ENCODE data around the gene KMT2C.

GRCh38 chr7:152480664-152481063, 44.9 kb upstream of the KMT2C start:
- TF ChIP-seq CTCF (IDR thresholded peaks at IDR 0.05; ENCODE audit: low read length) (no peak), EZH2 (IDR thresholded peaks at IDR 0.05; ENCODE audit: borderline replicate concordance, low read length) (no peak)
